Measurements from ENCODE around the gene AXIN1. TPM values are rescaled to one million over a fixed set of nuclear protein-coding genes. Genes with fewer than 3 reads are reported as not detected.

AXIN1 gene
- total and polyA plus RNA-seq, 2 of the 8 experiments (the other 6 are each of a cell fraction or from before 2014, with no cell fraction given), result 12.5 to 41.9 TPM

- peak overlapping the region in 1 of 4 experiments; percentile 19; a peak in 1 of 8 replicates for H3K4me3 ChIP-seq (ENCODE audit: extremely low read depth in 1 of 4, insufficient read depth in 2 of 4, low read depth in 3 of 4, low read length in 4 of 4)
- TF ChIP-seq CTCF (IDR thresholded peaks at IDR 0.05; ENCODE audit: control extremely low read depth in 1 of 3, insufficient read depth in 1 of 3, low read depth in 1 of 3, low read length in 3 of 3) (no peak), KDM5A (IDR thresholded peaks at IDR 0.05; ENCODE audit: low read length) (no peak), POLR2A (IDR thresholded peaks at IDR 0.05; ENCODE audit: control extremely low read depth in 1 of 2, low read depth in 2 of 2, low read length in 2 of 2) (no peak), CTBP2 (IDR thresholded peaks at IDR 0.05; ENCODE audit: borderline replicate concordance, insufficient read depth, insufficient read length, low read length) (no peak), USF2 (IDR thresholded peaks at IDR 0.05; ENCODE audit: low read length) (no peak), GTF2F1 (IDR thresholded peaks at IDR 0.05; ENCODE audit: borderline replicate concordance, low read depth, low read length) (no peak), CBX8 (IDR thresholded peaks at IDR 0.05; ENCODE audit: borderline replicate concordance, low read depth, low read length) (no peak)
- H2BK12ac ChIP-seq (ENCODE audit: low read depth, low read length), result peak overlapping the region; percentile 50; the same call in 1 of the 2 replicates
- WGBS, 2 experiments (ENCODE audit: extremely low coverage in 1 of 2, insufficient coverage in 1 of 2, insufficient read length in 1 of 2, insufficient replicate concordance in 2 of 2, low coverage in 1 of 2, low lambda C conversion rate in 2 of 2, missing lambda C conversion rate in 1 of 2), result 76% methylated on average over 13 of the region's 14 CpGs; no CpG with 5 or more reads in 1 of the 2 experiments
- H3K36me3 ChIP-seq (ENCODE audit: control insufficient read depth in 2 of 4, insufficient read depth in 4 of 4, low read length in 3 of 4), result peaks cover 12 to 38% (median 19%) of the 10 kb centered on the region in 4 experiments
- peaks cover 4% of the 10 kb centered on the region; the same call in 1 of the 2 replicates for H3K79me1 ChIP-seq (ENCODE audit: low read depth, low read length)
- H2AK5ac ChIP-seq (ENCODE audit: low read depth, low read length), result no peak overlapping the region; the same call in 1 of the 2 replicates
- H3K23me2 ChIP-seq (ENCODE audit: low read depth, low read length), result peaks cover 11% of the 10 kb centered on the region
- FAIRE-seq (no peak), DNase-seq (ENCODE audit: low read depth in 1 of 2, low spot score in 2 of 2) (no peak)
- peaks cover 0 to 3% (median under 1%) of the 10 kb centered on the region in 4 experiments; a peak in 2 of 7 replicates for H3K27me3 ChIP-seq (replicated peaks in 1 of 4; ENCODE audit: control insufficient read depth in 3 of 4, extremely low read depth in 1 of 4, insufficient read depth in 3 of 4, low read length in 3 of 4)
- CTCF ChIA-PET (ENCODE audit: partially characterized antibody), result interaction anchor here (0.9 to 1.5 kb wide), 3 partner anchors 13 to 16 kb away, joined by 3 to 6 read pairs (median 3); no protein-coding TSS in a partner anchor
- H3K23ac ChIP-seq (ENCODE audit: insufficient read length), result no peak overlapping the region
- H4K91ac ChIP-seq (replicated peaks; ENCODE audit: insufficient read length, low read length), result peak overlapping the region; percentile 4
- no peak overlapping the region for H2BK20ac ChIP-seq (ENCODE audit: low read length)
- H3K9me3 ChIP-seq (ENCODE audit: insufficient read depth in 2 of 2, low read depth in 1 of 2, low read length in 1 of 2), result no peaks in the 10 kb centered on the region
- H3K27ac ChIP-seq (ENCODE audit: low read depth, low read length), result no peak overlapping the region
- H3K56ac ChIP-seq (replicated peaks; ENCODE audit: insufficient read length, low read depth, low read length), result no peak overlapping the region
- no peak overlapping the region for H2BK120ac ChIP-seq (replicated peaks; ENCODE audit: low read depth, low read length)
- H3K14ac ChIP-seq (ENCODE audit: insufficient read length), result no peak overlapping the region
- H4K20me1 ChIP-seq (replicated peaks in 1 of 2; ENCODE audit: control insufficient read depth in 1 of 2, insufficient read depth in 2 of 2, low read length in 2 of 2), result peaks cover 15 to 32% of the 10 kb centered on the region in 2 experiments
- H4K8ac ChIP-seq (ENCODE audit: extremely low read depth, insufficient read depth, low read length), result peak overlapping the region; percentile 65
- H2AFZ ChIP-seq (ENCODE audit: low read length), result no peak overlapping the region
- H3K4me1 ChIP-seq (replicated peaks in 1 of 4; ENCODE audit: control insufficient read depth in 3 of 4, insufficient read depth in 4 of 4, low read length in 3 of 4), result peaks cover 8 to 25% (median 14%) of the 10 kb centered on the region in 4 experiments
- H3K9ac ChIP-seq (replicated peaks in 1 of 4; ENCODE audit: extremely low read depth in 1 of 4, low read depth in 3 of 4, low read length in 3 of 4), result no peak overlapping the region
- peak overlapping the region; percentile 8 for H4K5ac ChIP-seq (ENCODE audit: insufficient read length, low read depth, low read length)
- POLR2A ChIA-PET (ENCODE audit: partially characterized antibody), result interaction anchor here (0.6 to 3.0 kb wide), 5 partner anchors 9 to 47 kb away, joined by 3 to 22 read pairs (median 6); partner anchors contain the start of genes DECR2, MRPL28 and RAB11FIP3
- H3K79me2 ChIP-seq (ENCODE audit: control insufficient read depth in 1 of 2, insufficient read depth in 2 of 2, low read length in 2 of 2), result peaks cover 0 to 24% of the 10 kb centered on the region in 2 experiments; a peak in 2 of 4 replicates
- peak overlapping the region; percentile 75; the same call in 1 of the 2 replicates for H2BK5ac ChIP-seq (ENCODE audit: low read depth, low read length)
- H2BK15ac ChIP-seq (ENCODE audit: low read length), result peak overlapping the region; percentile 61
- peak overlapping the region; percentile 71; the same call in 1 of the 2 replicates for H3K18ac ChIP-seq (ENCODE audit: extremely low read depth, low read length)
- peak overlapping the region; percentile 51 to 68; a peak in 3 of 4 replicates for H3K4me2 ChIP-seq (ENCODE audit: insufficient read depth in 1 of 2, low read depth in 2 of 2, low read length in 2 of 2)
- no peak overlapping the region for H3K4ac ChIP-seq (replicated peaks; ENCODE audit: insufficient read length, low read depth, low read length)
These were observed 26.3 kb upstream of the AXIN1 start for GRCh38 chr16:378821-379182.
